Measurements from ENCODE around the gene USH1G. TPM values are rescaled to one million over a fixed set of nuclear protein-coding genes. Genes with fewer than 3 reads are reported as not detected.

The USH1G gene
- total RNA-seq, 2 experiments from 2014 or later = not detected

DNA sequence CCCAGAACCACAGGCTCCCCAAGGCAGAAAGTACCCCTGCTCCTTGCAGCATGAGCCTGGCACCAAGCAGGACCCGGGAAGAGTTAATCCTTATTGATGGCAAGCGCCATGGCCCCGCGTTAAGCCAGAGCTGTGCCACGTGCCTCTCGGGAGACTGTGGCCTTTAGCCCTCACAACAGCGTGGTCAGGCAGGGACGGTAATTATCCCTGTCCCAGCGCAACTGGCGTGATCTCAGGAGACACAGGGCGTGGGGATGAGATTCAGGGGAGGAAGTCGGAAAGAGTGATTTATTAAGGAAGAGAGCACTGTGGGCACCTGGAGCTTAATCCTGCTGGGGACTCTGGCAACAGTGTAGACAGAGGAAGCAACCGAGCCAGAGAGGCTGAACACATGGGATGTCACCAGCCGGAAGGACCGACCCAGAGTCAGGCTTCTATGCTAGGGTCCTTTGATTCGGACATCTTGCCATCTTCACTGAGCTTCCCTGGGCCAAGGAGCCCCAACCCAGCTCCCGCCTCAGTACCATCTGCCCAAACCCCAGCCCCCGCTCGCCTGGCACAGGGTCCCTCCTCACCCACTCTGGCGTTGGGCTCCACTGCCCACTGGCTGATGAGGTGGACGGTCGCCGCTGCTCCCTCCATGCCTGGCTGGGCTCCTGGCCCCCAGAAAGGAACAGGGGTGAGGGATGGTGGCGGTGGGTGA, 29.5 kb upstream of the USH1G start:
- no peaks in the 10 kb centered on the region for H3K27me3 Mint-ChIP-seq (ENCODE audit: low read depth)
- H3K27ac Mint-ChIP-seq = no peak overlapping the region
- CTCF ChIA-PET = interaction anchor here (0.6 to 1.2 kb wide), 4 partner anchors 9 to 134 kb away, joined by 3 to 6 read pairs (median 3); no protein-coding TSS in a partner anchor
- no peaks in the 10 kb centered on the region for H3K4me1 Mint-ChIP-seq (ENCODE audit: low read depth)
- intact Hi-C loops (cut with micrococcal nuclease) = no loop called here
- no peaks in the 10 kb centered on the region for H3K36me3 Mint-ChIP-seq (ENCODE audit: low read depth)
- H3K9me3 Mint-ChIP-seq = no peaks in the 10 kb centered on the region
- DNase-seq = no peak
- H3K4me3 Mint-ChIP-seq = no peak overlapping the region

DNA sequence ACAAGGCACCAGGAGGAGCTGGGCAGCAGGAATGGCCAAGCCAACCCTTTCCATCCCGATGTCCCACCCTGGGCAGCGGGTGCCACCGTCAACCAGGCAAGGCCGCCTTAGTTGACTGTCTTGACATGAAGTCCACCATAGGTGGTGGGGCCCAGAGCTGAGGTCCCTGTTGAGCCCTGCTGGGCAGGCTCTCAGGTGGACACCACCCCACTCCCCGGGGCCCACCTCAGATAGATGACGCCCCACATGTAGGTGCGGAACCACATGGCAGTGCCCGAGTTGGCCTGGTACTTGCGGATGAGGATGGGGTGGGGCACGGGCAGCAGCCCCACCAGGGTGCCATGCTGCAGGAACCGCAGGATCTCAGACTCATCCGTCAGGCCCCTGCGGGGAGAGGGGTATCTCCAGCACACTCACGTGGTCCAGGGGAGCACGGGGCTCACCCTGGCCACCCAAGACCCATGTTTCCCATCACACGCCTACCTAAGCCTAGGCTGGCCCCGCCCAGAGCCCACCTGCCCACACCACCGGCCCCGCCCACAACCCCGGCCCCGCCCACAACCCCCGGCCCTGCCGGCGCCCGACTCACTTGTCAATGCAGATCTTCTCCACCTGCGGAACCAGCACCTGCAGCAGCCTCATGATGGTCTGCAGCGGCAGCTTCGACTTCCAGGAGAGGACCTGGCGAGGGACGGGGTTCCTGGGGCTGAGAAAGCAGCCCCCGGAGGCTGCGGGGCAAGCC, 28.8 kb upstream of the USH1G start:
- no peak for DNase-seq
- Mint-ChIP-seq H3K36me3 (ENCODE audit: low read depth) (no peaks in the 10 kb centered on the region), H3K27me3 (ENCODE audit: low read depth) (no peaks in the 10 kb centered on the region), H3K4me3 (no peak overlapping the region), H3K4me1 (ENCODE audit: low read depth) (no peaks in the 10 kb centered on the region), H3K9me3 (no peaks in the 10 kb centered on the region), H3K27ac (no peak overlapping the region)
- CTCF ChIA-PET = interaction anchor here (0.6 to 1.4 kb wide), 2 partner anchors 10 kb away, joined by 3 read pairs; no protein-coding TSS in a partner anchor
- intact Hi-C loops (cut with micrococcal nuclease) = no loop called here

DNA sequence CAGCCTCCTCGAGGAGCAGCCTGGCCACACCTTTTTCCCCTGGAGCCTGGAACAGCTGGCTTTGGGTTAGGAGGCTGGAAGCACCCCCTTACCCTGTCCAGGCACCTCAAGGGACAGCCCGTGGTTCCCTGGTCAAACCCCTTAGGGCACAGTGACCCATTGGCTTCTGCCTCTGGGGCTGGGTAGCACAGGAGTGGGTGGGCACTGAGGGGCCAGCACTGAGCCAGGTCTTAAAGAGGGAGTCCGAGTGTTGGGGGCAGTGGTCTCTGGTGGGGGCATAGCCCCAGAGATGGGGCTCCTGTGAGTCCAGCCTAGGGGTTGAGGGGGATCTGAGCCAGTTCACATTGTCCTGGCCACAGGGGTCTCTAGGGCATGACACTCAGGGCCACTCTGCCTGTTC, 28.0 kb upstream of the USH1G start:
- Mint-ChIP-seq H3K9me3 (no peaks in the 10 kb centered on the region), H3K27me3 (ENCODE audit: low read depth) (no peaks in the 10 kb centered on the region)
- CTCF ChIA-PET = interaction anchor here (1.4 kb wide), 1 partner anchor 11 kb away, joined by 3 read pairs; no protein-coding TSS in a partner anchor

DNA sequence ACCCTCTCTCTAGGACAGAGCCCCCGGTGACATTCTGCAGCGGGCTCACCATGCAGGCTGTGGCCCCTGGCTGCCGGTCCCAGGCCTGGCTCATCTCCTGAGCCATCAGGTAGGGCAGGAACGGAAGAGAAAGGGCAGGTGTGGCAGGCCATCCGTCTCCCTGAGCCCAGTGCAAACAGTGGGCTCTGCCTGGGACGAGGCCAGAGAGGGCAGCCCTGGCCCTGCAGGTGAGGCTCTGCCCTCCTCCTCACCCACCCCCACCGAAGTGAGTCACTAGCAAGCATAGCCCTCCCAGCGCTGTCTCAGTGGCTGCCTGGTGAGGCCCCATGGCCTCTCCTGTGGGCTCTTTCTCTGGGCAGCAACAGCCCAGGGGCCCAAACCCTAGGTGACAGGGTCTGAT, 27.2 kb upstream of the USH1G start:
- Mint-ChIP-seq H3K27me3 (ENCODE audit: low read depth) (no peaks in the 10 kb centered on the region), H3K9me3 (no peaks in the 10 kb centered on the region), H3K4me3 (no peak overlapping the region), H3K4me1 (ENCODE audit: low read depth) (no peaks in the 10 kb centered on the region), H3K36me3 (ENCODE audit: low read depth) (no peaks in the 10 kb centered on the region), H3K27ac (no peak overlapping the region)
- CTCF ChIA-PET = interaction anchor here (1.2 to 1.4 kb wide), 2 partner anchors 11 to 26 kb away, joined by 5 to 6 read pairs; partner anchors contain the start of gene OTOP2
- intact Hi-C loops (cut with micrococcal nuclease) = no loop called here
- no peak for DNase-seq

More for the DNA sequence above, 28.0 kb upstream of the USH1G start:
- Mint-ChIP-seq H3K4me1 (ENCODE audit: low read depth) (no peaks in the 10 kb centered on the region), H3K27ac (no peak overlapping the region), H3K4me3 (no peak overlapping the region), H3K36me3 (ENCODE audit: low read depth) (no peaks in the 10 kb centered on the region)
- DNase-seq = no peak
- intact Hi-C loops (cut with micrococcal nuclease) = no loop called here

DNA sequence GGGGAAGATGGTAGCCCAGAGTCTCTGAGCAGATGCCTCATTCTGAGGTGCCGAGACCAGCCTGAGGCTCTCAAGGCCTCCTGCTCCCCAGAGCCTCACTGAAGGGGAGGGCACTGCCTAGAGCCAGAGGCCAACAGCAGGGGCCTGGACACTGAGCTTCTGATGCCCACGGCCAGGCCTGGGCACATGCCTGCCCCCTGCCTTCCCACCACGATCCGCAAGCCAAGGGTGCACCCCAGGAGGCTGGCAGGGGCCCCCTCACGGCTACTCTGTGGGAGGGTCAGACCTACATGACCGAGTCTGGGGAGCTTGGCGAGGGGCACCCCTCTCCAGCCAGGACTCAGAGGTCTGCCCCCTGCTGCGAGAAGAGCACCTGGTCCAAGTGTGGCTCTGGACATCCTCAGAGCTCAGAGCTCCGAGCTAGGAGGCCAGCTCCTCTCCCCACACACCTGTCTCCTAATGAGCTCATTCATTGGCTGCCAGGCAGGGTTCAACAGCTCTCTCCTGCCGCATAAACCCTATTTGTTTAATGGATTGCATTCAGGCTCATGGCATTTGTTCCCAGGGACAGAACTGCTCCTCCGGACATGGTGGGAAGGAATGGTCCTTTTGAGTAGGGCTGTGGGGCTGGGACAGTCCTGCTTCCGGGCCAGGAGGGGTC, 26.5 kb upstream of the USH1G start:
- no peak for DNase-seq
- no peak overlapping the region for H3K27ac Mint-ChIP-seq
- H3K4me3 Mint-ChIP-seq = no peak overlapping the region
- H3K9me3 Mint-ChIP-seq = no peaks in the 10 kb centered on the region
- no peaks in the 10 kb centered on the region for H3K27me3 Mint-ChIP-seq (ENCODE audit: low read depth)
- H3K36me3 Mint-ChIP-seq (ENCODE audit: low read depth) = no peaks in the 10 kb centered on the region
- intact Hi-C loops (cut with micrococcal nuclease) = no loop called here
- H3K4me1 Mint-ChIP-seq (ENCODE audit: low read depth) = no peaks in the 10 kb centered on the region
- CTCF ChIA-PET = interaction anchor here (1.2 to 1.5 kb wide), 3 partner anchors 8 to 26 kb away, joined by 5 to 6 read pairs (median 5); partner anchors contain the start of gene OTOP2

- Mint-ChIP-seq H3K27ac (no peak overlapping the region), H3K27me3 (ENCODE audit: low read depth) (no peaks in the 10 kb centered on the region), H3K4me1 (ENCODE audit: low read depth) (no peaks in the 10 kb centered on the region), H3K36me3 (ENCODE audit: low read depth) (no peaks in the 10 kb centered on the region), H3K4me3 (no peak overlapping the region), H3K9me3 (no peaks in the 10 kb centered on the region)
- no peak for DNase-seq
- CTCF ChIA-PET = interaction anchor here (4.1 kb wide), 1 partner anchor 14 kb away, joined by 18 read pairs; no protein-coding TSS in a partner anchor
- intact Hi-C loops (cut with micrococcal nuclease) = no loop called here
These were observed 24.1 kb upstream of the USH1G start for GRCh38 chr17:74947041-74947754.

GRCh38 chr17:74946641-74947040, 23.6 kb upstream of the USH1G start:
- Mint-ChIP-seq H3K9me3 (no peaks in the 10 kb centered on the region), H3K36me3 (ENCODE audit: low read depth) (no peaks in the 10 kb centered on the region), H3K27me3 (ENCODE audit: low read depth) (peaks cover 4% of the 10 kb centered on the region), H3K27ac (no peak overlapping the region), H3K4me3 (no peak overlapping the region), H3K4me1 (ENCODE audit: low read depth) (no peaks in the 10 kb centered on the region)
- intact Hi-C loops (cut with micrococcal nuclease) = no loop called here
- DNase-seq = no peak
- CTCF ChIA-PET = interaction anchor here (4.1 kb wide), 1 partner anchor 15 kb away, joined by 18 read pairs; no protein-coding TSS in a partner anchor

DNA sequence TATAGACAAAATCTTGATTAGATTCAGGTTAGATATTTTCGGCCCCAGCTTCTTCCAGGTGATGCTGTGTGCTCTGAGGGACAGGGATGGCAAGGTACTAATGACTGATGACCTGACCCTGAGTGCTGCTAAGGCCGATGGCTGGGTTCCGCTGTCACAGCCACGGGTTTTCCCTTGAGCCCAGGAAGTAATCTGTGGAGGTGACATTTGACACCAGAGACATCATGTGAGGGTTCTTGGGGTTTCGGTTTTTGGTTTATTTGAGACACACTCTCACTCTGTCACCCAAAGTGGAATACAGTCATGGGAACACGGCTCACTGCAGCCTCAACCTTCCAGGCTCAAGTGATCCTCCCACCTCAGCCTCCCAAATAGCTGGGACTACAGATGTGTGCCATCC, 22.5 kb upstream of the USH1G start:
- Mint-ChIP-seq H3K4me3 (no peak overlapping the region), H3K4me1 (ENCODE audit: low read depth) (no peaks in the 10 kb centered on the region), H3K27ac (no peak overlapping the region), H3K36me3 (ENCODE audit: low read depth) (no peaks in the 10 kb centered on the region), H3K9me3 (no peaks in the 10 kb centered on the region), H3K27me3 (ENCODE audit: low read depth) (peaks cover 4% of the 10 kb centered on the region)
- intact Hi-C loops (cut with micrococcal nuclease) = no loop called here
- DNase-seq = no peak
- CTCF ChIA-PET = interaction anchor here (0.6 to 4.1 kb wide), 2 partner anchors 16 to 49 kb away, joined by 7 to 18 read pairs; no protein-coding TSS in a partner anchor

GRCh38 chr17:74943808-74944522, 20.9 kb upstream of the USH1G start:
- Mint-ChIP-seq H3K36me3 (ENCODE audit: low read depth) (no peaks in the 10 kb centered on the region), H3K27me3 (ENCODE audit: low read depth) (peaks cover 4% of the 10 kb centered on the region), H3K9me3 (no peaks in the 10 kb centered on the region), H3K4me3 (no peak overlapping the region), H3K4me1 (ENCODE audit: low read depth) (no peaks in the 10 kb centered on the region), H3K27ac (no peak overlapping the region)
- no peak for DNase-seq
- CTCF ChIA-PET = interaction anchor here (1.2 kb wide), 1 partner anchor 17 kb away, joined by 4 read pairs; no protein-coding TSS in a partner anchor
- intact Hi-C loops (cut with micrococcal nuclease) = no loop called here

DNA sequence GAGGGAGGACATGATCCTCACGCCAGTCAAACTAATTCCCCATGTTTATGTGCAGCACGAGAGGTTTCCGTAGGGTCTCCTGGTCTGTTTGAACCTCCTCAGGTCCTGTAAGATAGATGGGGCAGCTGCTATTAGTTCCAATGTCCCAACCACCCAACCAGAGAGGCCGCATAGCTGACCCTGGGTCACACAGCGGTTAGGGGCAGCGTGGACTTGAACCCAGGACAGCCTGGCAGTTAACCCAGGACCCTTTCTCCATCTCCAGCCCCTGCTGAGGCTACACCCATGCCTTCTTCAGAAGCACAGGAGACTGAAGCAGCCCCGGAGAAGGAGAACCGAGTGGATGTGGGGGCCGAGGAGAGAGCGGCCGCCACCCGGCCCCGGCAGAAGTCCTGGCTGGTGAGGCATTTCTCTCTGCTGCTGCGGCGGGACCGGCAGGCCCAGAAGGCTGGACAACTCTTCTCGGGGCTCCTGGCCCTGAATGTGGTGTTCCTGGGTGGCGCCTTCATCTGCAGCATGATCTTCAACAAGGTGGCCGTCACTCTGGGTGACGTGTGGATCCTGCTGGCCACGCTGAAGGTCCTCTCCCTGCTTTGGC, 18.2 kb upstream of the USH1G start:
- CTCF ChIA-PET = no interaction called here
- intact Hi-C loops (cut with micrococcal nuclease) = no loop called here
- peaks cover 22% of the 10 kb centered on the region for H3K27me3 Mint-ChIP-seq (ENCODE audit: low read depth)
- no peaks in the 10 kb centered on the region for H3K4me1 Mint-ChIP-seq (ENCODE audit: low read depth)
- H3K4me3 Mint-ChIP-seq = no peak overlapping the region
- no peaks in the 10 kb centered on the region for H3K9me3 Mint-ChIP-seq
- DNase-seq = no peak
- no peak overlapping the region for H3K27ac Mint-ChIP-seq
- H3K36me3 Mint-ChIP-seq (ENCODE audit: low read depth) = no peaks in the 10 kb centered on the region

DNA sequence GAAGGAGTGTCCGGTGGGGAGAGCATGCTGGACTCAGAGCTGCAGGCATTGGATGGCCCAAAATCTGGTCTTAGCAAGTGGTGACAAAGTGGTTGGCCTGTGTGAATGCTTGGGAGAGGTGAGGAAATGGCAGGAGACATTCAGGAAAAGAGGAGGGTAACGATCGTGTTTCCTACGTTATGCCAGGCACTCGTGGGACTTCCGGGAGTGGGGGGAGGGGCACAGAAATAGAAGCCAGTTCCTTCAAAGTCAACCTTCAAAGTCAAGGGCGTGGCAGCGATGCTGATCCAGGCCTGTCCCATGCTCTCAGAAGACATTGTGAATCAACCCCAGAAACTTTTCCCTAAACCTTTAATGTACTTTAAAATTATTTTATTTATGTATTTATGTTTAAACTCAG, 16.5 kb upstream of the USH1G start:
- no peak overlapping the region for H3K4me3 Mint-ChIP-seq
- no peaks in the 10 kb centered on the region for H3K36me3 Mint-ChIP-seq (ENCODE audit: low read depth)
- no peak overlapping the region for H3K27ac Mint-ChIP-seq
- H3K27me3 Mint-ChIP-seq (ENCODE audit: low read depth) = peaks cover 26% of the 10 kb centered on the region
- CTCF ChIA-PET = interaction anchor here (0.6 to 1.4 kb wide), 2 partner anchors 21 to 351 kb away, joined by 3 to 4 read pairs; no protein-coding TSS in a partner anchor
- H3K9me3 Mint-ChIP-seq = no peaks in the 10 kb centered on the region
- H3K4me1 Mint-ChIP-seq (ENCODE audit: low read depth) = no peaks in the 10 kb centered on the region
- DNase-seq = no peak
- intact Hi-C loops (cut with micrococcal nuclease) = no loop called here

Measured in activated naive CD4-positive, alpha-beta T cell treated with anti-CD3 and anti-CD28 coated beads for 36 hours (primary cell).